Liver (tissue), 3 donors: ENCODE data around the gene EIF4G3.

Source experiments
- CTCF ChIP-seq: fragments of 150-350 bp; IDR thresholded peaks from 2 replicates; pipeline ENCODE4 v1.5.1; 2017; ENCODE audit warnings: improper control_type of control experiment, low read depth, low read length; ENCODE audit not compliant: missing input control
- EGR1 ChIP-seq, 2 donors: IDR thresholded peaks; 2 replicates each; pipeline ENCODE4 v1.6.1; 2016 to 2018; ENCODE audit warnings: antibody characterized with exemption in 2 of 2, low read depth in 2 of 2
- JUND ChIP-seq, 2 donors: IDR thresholded peaks; 2 replicates each; pipeline ENCODE4 v1.6.1; 2016; ENCODE audit warnings: antibody characterized with exemption in 2 of 2
- MAX ChIP-seq: IDR thresholded peaks from 2 replicates; pipeline ENCODE4 v1.6.1; 2016; ENCODE audit warnings: antibody characterized with exemption
- RAD21 ChIP-seq, 2 donors: IDR thresholded peaks; 2 replicates each; pipeline ENCODE4 v1.6.1; 2016; ENCODE audit warnings: antibody characterized with exemption in 2 of 2, mild to moderate bottlenecking in 2 of 2
- REST ChIP-seq: IDR thresholded peaks from 2 replicates; pipeline ENCODE4 v1.6.1; 2016; ENCODE audit warnings: antibody characterized with exemption, mild to moderate bottlenecking
- RXRA ChIP-seq, 2 donors: IDR thresholded peaks; 2 replicates each; pipeline ENCODE4 v1.6.1; 2017 to 2018; ENCODE audit warnings: antibody characterized with exemption in 2 of 2, mild to moderate bottlenecking in 1 of 2
- TAF1 ChIP-seq: conservative IDR thresholded peaks from 2 replicates; pipeline ENCODE4 v1.6.1; 2016; ENCODE audit warnings: antibody characterized with exemption, mild to moderate bottlenecking
- YY1 ChIP-seq: IDR thresholded peaks from 2 replicates; pipeline ENCODE4 v1.6.1; 2016; ENCODE audit warnings: antibody characterized with exemption, mild to moderate bottlenecking
- ZBTB33 ChIP-seq: IDR thresholded peaks from 2 replicates; pipeline ENCODE4 v1.6.1; 2016; ENCODE audit warnings: antibody characterized with exemption
- donor health status: healthy.
- donor health status: healthy.

GRCh38 chr1:20930427-20930826 is 246.3 kb downstream of the EIF4G3 start:
- TF ChIP-seq CTCF (no peak), REST (no peak), RAD21 (IDR thresholded peaks at IDR 0.05) (no peak), MAX (no peak), JUND (IDR thresholded peaks at IDR 0.05) (no peak), ZBTB33 (no peak), YY1 (no peak), TAF1 (no peak), EGR1 (IDR thresholded peaks at IDR 0.05; ENCODE audit: low read depth in 2 of 2) (no peak), RXRA (IDR thresholded peaks at IDR 0.05) (no peak)
